ENCODE measurements around the gene ILKAP. TPM values are rescaled to one million over a fixed set of nuclear protein-coding genes. Genes with fewer than 3 reads are reported as not detected.

The ILKAP gene
- total RNA-seq, 1 experiment from 2014 or later = 20.2 TPM

DNA sequence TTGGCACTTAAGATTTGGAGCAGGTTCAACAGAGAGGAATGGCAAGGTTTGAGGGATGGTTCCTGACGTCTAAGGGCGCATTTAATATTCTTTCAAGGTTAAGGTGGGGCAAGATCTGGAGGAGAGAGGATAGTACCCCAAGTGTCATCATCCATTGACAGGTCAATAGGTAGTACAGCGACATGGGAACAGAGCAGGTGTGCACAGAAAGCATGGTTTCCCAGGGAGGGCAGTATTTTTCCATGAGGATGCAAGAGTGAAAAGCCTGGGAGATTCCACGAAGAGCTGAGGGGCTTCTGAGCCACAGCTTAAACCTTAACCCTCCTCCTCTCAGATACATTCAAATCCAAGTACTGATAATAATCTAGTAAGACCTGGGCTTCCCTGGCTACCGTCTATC lies 27.2 kb upstream of the ILKAP start:
- H3K27ac ChIP-seq = no peak overlapping the region
- no peak overlapping the region for H3K4me3 ChIP-seq
- H3K27me3 ChIP-seq (replicated peaks) = peaks cover 4% of the 10 kb centered on the region
- 0 out of 2 replicates have a peak, but pooled peaks cover 2% of the 10 kb centered on the region for H3K36me3 ChIP-seq
- peaks cover 3% of the 10 kb centered on the region; the same call in 1 of the 2 replicates for H3K4me1 ChIP-seq (replicated peaks)
- no peaks in the 10 kb centered on the region; the same call in 1 of the 2 replicates for H3K9me3 ChIP-seq (replicated peaks)
- no peak for DNase-seq (ENCODE audit: low read depth in 1 of 2, low spot score in 2 of 2)

DNA sequence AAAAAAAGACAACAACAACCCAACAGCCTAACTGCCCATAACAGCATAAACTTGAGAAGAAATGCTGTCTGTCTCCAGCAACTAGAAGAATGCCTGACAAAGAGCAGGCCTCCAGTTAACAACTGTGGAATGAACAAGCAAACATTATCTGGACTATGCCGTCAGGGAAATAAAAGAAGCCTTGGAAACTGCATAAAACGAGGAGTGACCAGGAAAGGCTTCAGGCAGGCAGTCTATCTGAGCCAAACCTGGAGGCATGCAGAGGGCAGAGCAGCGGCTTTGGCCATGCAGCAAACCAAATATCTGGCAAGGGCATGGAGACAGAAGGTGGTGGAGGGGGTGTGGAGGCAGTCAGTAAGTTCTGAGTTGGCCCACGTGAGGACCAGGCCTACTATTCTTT lies 25.2 kb upstream of the ILKAP start:
- no peaks in the 10 kb centered on the region for H3K4me1 ChIP-seq (replicated peaks)
- H3K9me3 ChIP-seq (replicated peaks) = no peaks in the 10 kb centered on the region; the same call in 1 of the 2 replicates
- DNase-seq (ENCODE audit: low read depth in 1 of 2, low spot score in 2 of 2) = no peak

DNA sequence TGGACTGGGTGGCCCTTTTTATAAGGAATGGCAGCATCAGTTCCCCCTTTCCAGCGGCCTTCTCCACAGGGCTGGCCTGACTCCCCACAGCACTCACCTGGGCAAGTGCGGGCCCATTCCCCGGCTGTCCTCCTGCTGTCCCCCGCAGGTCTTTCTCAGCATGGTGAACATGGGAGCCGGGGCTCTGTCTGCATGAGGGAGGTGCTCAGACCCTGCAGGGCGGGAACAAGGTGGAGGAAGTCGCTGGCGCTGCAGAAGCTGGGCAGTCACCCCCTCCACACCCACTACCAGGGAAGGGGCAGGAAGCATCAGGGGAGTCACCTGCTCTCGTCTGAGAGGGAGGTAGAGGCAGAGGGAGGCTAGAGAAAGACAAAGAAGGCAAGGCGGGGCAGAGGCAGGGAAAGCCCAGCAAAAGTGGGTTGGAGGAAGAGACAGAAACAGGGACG lies 24.1 kb upstream of the ILKAP start:
- no peak for DNase-seq (ENCODE audit: low read depth in 1 of 2, low spot score in 2 of 2)
- no peaks in the 10 kb centered on the region; the same call in 1 of the 2 replicates for H3K9me3 ChIP-seq (replicated peaks)
- 0 out of 2 replicates have a peak, but pooled peaks cover 2% of the 10 kb centered on the region for H3K36me3 ChIP-seq
- H3K27ac ChIP-seq = no peak overlapping the region
- H3K4me1 ChIP-seq (replicated peaks) = no peaks in the 10 kb centered on the region
- H3K27me3 ChIP-seq (replicated peaks) = peaks cover 4% of the 10 kb centered on the region
- H3K4me3 ChIP-seq = no peak overlapping the region

More for the DNA sequence above, 25.2 kb upstream of the ILKAP start:
- 0 out of 2 replicates have a peak, but pooled peaks cover 2% of the 10 kb centered on the region for H3K36me3 ChIP-seq
- no peak overlapping the region for H3K4me3 ChIP-seq
- H3K27ac ChIP-seq = no peak overlapping the region
- peaks cover 4% of the 10 kb centered on the region for H3K27me3 ChIP-seq (replicated peaks)

DNA sequence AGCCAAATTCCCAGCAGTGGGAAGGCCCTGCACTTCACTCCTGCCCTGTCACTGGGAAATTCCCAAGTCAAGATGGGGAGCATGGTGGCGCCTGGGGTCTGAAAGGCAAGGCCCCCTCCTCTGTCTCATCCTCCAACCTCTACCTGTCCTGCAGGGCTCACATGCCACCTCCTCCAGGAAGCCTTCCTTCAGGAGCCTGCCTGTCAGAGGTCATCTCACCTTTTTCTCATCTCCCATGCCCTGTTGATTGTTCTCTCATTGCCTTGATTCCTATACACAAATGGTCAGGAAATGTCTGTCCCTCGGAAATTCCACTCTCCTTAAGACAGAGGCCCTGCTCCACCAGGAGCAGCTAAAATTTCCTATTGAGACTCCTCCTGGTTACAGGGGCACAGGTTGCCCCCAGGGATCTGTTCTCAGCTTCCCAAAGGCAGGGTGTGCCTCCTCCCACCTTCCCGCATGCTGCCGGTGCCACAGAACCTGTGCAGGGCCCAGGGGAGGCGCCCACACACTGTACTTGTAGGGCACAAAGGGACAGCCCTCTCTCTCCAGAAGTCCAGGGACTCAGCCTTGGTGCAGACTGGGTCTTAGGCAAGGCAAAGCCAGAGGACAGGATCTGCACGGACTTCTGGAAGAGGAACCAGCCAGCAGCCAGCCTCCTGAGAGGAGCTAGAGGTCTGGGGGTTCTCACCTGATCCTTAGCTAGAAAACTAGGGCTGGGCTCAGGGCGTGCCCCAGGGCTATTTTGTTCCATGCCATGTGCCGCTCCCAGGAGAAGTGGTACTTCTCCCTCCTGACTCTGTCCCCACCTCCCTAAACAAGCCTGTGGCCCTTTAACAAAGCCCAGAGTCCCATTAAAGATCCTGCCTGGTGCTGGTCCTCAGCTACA lies 23.4 kb upstream of the ILKAP start:
- H3K36me3 ChIP-seq = 0 out of 2 replicates have a peak, but pooled peaks cover 2% of the 10 kb centered on the region
- H3K4me3 ChIP-seq = no peak overlapping the region
- DNase-seq (ENCODE audit: low read depth in 1 of 2, low spot score in 2 of 2) = no peak
- H3K9me3 ChIP-seq (replicated peaks) = no peaks in the 10 kb centered on the region; the same call in 1 of the 2 replicates
- no peak overlapping the region for H3K27ac ChIP-seq
- H3K4me1 ChIP-seq (replicated peaks) = no peaks in the 10 kb centered on the region
- H3K27me3 ChIP-seq (replicated peaks) = peaks cover 4% of the 10 kb centered on the region

DNA sequence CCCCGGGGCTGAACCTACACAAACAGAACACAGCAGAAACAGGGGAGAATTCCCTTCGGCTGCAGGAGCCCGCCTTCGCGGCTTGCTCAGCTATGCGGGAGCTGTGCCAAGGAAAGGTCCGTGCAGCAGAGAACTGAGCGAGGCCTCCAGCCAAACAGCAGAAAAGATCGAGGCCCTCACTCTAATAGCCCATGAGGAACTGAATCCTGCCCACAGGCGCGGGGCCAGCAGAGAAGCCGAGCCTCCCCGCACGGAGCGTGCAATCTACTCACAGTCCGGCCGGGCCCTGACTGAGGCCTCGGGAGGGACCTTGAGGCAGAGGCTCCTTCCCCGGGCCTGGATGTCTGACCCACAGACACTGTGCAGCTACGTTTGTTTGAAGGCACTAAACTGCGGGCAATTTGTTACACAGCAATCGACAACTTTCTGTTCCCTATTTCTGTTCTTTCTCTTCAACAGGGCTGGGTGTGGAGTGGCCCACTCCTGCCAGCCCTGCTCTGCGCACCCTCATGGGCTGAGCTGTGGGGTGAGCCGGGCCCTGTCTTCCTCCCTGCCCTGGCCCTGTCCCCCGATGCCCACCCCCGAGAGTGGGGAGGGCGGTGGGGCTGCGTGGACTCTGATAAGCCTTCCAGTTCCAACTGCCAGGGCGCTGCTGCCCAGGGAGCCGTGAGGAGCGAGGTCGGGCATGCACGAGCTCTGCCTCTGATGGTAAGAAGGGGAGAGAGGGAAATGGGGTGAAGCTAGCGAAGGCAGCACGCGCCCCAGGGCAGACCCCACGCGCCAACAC lies 22.6 kb upstream of the ILKAP start:
- peaks cover 4% of the 10 kb centered on the region; the same call in 1 of the 2 replicates for H3K4me1 ChIP-seq (replicated peaks)
- H3K27ac ChIP-seq = no peak overlapping the region
- H3K36me3 ChIP-seq = no peaks in the 10 kb centered on the region
- H3K9me3 ChIP-seq (replicated peaks) = no peaks in the 10 kb centered on the region
- DNase-seq (ENCODE audit: low read depth in 1 of 2, low spot score in 2 of 2) = no peak
- peaks cover 4% of the 10 kb centered on the region; the same call in 1 of the 2 replicates for H3K27me3 ChIP-seq (replicated peaks)
- H3K4me3 ChIP-seq = no peak overlapping the region

DNA sequence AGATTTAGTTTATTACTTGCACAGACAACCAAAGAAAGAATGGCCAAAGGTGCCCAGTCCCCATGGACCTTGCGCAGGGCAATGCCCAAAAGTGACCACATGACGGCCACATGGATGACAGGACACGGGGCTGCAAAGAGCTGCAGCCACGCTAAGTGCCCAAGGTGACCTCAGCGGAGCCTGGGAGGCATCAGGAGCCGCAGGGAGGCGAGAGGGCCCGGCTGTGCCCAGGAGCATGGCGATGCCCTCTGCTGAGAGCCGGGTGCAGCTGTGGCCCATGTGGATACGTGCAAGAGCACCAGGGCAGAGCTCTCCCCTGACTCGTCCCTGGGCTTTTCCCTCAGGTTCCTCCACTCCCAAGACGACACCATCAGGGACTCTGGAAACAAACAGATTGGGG lies 21.6 kb upstream of the ILKAP start:
- H3K4me1 ChIP-seq (replicated peaks) = peaks cover 10% of the 10 kb centered on the region; the same call in 1 of the 2 replicates
- DNase-seq (ENCODE audit: low read depth in 1 of 2, low spot score in 2 of 2) = no peak
- H3K27me3 ChIP-seq (replicated peaks) = no peaks in the 10 kb centered on the region; the same call in 1 of the 2 replicates
- H3K27ac ChIP-seq = no peak overlapping the region
- H3K9me3 ChIP-seq (replicated peaks) = no peaks in the 10 kb centered on the region
- H3K4me3 ChIP-seq = no peak overlapping the region
- H3K36me3 ChIP-seq = no peaks in the 10 kb centered on the region

DNA sequence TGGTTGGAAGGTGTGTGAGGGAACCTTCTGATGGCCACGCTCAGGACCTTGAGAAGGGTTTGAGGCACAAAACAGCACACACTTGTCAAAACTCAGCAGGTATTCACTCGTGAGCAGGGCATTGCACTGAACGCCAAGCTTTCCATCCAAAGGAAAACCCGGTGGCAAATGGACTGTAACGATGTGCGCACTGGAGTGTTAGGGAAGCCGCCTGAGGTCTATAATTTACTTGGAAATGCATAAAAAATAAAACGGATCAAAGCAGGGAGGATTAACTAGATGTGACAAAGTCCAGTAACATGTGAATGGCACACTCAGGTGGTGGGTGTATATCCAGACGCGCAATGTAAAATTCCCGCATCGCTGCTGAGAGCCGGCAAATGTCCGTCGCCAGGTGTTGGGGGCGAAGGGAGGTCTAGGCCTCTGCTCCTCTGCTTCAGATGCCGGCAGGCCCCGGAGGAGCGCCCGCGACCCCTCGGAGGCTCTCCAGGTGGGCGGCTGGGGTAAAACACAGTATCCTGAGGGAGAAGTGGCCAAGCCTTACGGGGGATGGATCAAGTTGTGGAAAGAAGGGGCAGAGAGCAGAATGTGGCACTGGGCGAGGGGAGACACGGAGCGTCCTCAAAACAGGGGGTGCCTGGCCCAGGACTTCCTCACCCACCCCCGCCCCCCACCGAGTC lies 21.0 kb upstream of the ILKAP start:
- Histone ChIP-seq H3K27me3 (replicated peaks) (no peaks in the 10 kb centered on the region; the same call in 1 of the 2 replicates), H3K9me3 (replicated peaks) (no peaks in the 10 kb centered on the region), H3K27ac (no peak overlapping the region), H3K4me3 (no peak overlapping the region), H3K4me1 (replicated peaks) (peaks cover 10% of the 10 kb centered on the region; the same call in 1 of the 2 replicates), H3K36me3 (no peaks in the 10 kb centered on the region)
- no peak for DNase-seq (ENCODE audit: low read depth in 1 of 2, low spot score in 2 of 2)

DNA sequence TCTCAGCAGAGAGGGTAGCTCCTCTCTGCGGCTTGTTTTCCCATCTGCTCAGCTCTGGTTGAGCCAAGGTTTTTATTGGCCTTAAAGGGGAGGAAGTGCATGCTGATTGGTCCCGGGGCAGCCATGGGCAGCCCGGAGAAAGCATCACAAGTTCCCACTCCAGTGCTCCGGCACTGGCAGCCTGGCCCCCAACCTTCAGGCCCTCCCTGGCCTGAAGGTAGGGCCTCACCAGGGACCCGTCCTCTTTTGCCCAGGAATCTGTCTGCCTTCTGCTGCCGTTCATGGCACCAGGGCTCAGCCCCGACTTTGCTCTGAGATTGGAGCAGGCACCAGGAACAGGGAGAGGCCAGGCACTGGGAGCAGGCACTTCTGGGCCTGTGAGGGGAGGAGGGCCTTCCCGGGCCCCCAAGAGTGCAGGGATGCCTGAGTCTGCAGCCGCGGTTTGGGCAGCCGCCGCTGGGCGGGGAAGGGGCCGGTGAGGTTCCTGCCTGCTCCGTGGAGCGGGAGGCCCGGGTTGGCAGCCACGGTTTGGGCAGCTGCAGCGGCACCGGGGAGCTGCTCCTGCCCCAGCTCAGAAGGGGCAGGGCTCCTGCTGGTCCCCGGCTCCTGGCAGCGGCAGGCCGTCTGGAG lies 17.5 kb upstream of the ILKAP start:
- Histone ChIP-seq H3K4me1 (replicated peaks) (peaks cover 10% of the 10 kb centered on the region; the same call in 1 of the 2 replicates), H3K4me3 (peak overlapping the region; percentile 15), H3K27me3 (replicated peaks) (no peaks in the 10 kb centered on the region), H3K36me3 (no peaks in the 10 kb centered on the region), H3K27ac (no peak overlapping the region), H3K9me3 (replicated peaks) (no peaks in the 10 kb centered on the region)
- DNase-seq (ENCODE audit: low read depth in 1 of 2, low spot score in 2 of 2) = no peak

DNA sequence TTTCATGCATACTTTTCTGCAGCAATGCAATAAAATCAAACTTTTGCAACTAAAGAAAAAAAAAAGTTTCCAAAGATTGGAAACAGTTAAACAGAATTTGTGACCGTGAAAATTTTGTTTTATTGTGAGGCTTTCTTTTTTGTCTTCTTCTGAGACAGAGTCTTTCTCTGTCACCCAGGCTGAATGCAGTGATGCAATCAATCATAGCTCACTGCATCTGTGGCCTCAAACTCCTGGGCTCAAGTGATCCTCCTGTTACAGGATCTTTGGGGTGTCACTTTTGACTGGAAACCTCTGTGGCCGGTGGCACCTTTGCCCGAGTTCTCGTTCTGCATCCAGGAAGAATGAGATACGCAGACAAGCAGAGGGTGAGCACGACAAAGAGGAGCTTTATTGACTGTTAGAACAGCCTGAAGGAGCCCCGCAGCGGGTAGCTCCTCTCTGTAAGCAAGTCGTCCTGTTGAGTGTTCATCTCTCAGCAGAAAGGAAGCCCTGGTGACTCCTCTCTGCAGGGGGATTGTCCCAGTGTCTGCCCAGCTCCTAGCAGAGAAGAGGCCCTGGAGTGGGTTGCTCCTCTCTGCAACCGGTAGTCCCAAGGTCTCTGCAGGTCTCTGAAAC lies 16.9 kb upstream of the ILKAP start:
- no peak overlapping the region for H3K27ac ChIP-seq
- no peak overlapping the region for H3K4me3 ChIP-seq
- H3K36me3 ChIP-seq = no peaks in the 10 kb centered on the region
- DNase-seq (ENCODE audit: low read depth in 1 of 2, low spot score in 2 of 2) = no peak
- H3K27me3 ChIP-seq (replicated peaks) = no peaks in the 10 kb centered on the region
- peaks cover 10% of the 10 kb centered on the region; the same call in 1 of the 2 replicates for H3K4me1 ChIP-seq (replicated peaks)
- no peaks in the 10 kb centered on the region for H3K9me3 ChIP-seq (replicated peaks)

DNA sequence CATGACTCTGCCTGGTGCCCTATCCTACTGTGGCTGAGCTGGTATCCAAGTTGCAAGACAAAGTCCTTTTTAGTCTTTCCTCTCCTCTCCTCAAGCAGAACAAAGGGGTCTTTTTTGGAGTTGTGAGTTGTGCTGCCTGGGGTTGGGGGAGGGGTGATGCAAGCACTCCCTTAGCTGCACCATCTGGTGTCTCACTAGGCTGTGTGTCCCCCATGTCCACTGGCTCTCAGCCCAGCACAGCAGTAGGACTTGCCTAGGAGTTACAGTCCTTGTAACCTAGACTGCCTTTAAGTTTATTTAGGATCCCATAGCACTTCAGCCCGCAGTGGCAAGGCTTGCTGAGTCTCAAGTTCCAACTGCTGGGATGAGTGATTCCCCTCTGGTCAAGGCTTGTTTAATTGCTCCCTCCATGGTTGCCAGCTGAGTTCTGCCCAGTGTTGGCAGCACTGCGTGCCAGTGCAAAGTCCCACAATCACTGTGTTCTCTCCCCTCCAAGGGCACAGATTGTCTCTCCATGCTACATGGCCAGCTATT lies 13.2 kb upstream of the ILKAP start:
- Histone ChIP-seq H3K4me3 (no peak overlapping the region), H3K9me3 (replicated peaks) (no peaks in the 10 kb centered on the region)
- no peak for DNase-seq (ENCODE audit: low read depth in 1 of 2, low spot score in 2 of 2)

DNA sequence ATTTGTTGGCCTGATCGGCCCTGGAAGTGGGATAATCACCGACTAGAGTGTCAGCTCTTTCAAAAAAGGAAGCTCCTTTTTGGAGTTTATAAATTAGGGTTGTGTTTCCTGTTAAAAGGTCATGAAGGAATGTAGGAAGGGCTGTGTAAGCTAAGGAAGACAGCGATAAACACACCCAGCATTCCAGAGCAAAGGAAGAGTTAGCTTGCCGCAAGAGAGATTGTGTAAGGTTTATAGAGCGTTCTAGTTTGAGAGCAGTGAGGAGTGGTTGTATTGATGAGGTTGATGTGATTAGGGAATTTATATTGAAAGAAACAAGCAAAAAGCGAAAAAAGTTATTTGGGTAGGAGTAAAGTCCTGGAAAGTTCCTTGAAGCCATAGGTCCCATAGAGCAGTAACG lies 3.5 kb upstream of the ILKAP start:
- Histone ChIP-seq H3K4me3 (no peak overlapping the region), H3K36me3 (peaks cover 11% of the 10 kb centered on the region), H3K27ac (no peak overlapping the region), H3K4me1 (replicated peaks) (peaks cover 9% of the 10 kb centered on the region), H3K9me3 (replicated peaks) (peaks cover 6% of the 10 kb centered on the region; the same call in 1 of the 2 replicates), H3K27me3 (replicated peaks) (peaks cover 23% of the 10 kb centered on the region)
- no peak for DNase-seq (ENCODE audit: low read depth in 1 of 2, low spot score in 2 of 2)

More for the DNA sequence above, 13.2 kb upstream of the ILKAP start:
- H3K27ac ChIP-seq = no peak overlapping the region
- peaks cover 10% of the 10 kb centered on the region; the same call in 1 of the 2 replicates for H3K4me1 ChIP-seq (replicated peaks)
- peaks cover 9% of the 10 kb centered on the region; the same call in 1 of the 2 replicates for H3K27me3 ChIP-seq (replicated peaks)
- H3K36me3 ChIP-seq = no peaks in the 10 kb centered on the region

DNA sequence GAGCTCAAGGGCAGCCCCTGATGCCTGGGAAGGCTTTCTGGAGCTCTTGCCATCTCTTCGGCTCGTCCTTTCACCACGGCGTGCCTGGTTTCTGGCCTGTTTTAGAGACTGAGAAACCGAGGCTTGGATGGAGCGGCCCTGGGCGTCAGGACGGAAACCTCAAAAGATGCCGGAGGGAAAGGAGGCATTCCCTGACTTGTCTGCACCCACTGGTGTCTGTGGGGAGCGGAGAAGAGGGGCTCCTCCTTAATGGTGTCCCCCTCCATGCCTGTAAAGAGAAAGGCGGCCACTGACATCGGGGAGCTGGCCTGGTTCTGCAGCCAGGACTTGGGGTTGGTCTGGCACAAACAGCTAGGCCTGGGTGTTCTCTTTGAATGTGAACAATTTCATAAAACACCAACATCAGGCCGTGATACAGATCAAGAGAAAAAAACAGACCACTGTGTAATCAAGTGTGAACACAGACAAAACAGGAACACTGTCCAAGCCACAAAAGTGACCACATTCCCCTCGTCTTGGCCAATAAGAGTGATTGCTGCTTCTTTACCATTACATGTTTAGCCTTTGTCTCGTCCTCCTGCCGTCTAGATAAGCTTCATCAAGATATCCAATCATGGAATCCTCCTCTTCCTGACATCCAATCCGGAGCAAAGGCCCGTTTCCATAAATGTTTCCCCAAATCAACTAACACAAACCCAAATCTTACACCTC lies 633 bp upstream of the ILKAP start:
- Histone ChIP-seq H3K27ac (peak overlapping the region; percentile 67), H3K9me3 (replicated peaks) (peaks cover 6% of the 10 kb centered on the region; the same call in 1 of the 2 replicates), H3K4me3 (peak overlapping the region; percentile 100), H3K4me1 (replicated peaks) (peaks cover 17% of the 10 kb centered on the region), H3K36me3 (peaks cover 23% of the 10 kb centered on the region), H3K27me3 (replicated peaks) (peaks cover 5% of the 10 kb centered on the region; the same call in 1 of the 2 replicates)
- DNase-seq (ENCODE audit: low read depth in 1 of 2, low spot score in 2 of 2) = no peak
